Loucy (cell line): ENCODE measurements around the gene TBX5.

Experiments
- H2AFZ ChIP-seq: fragments of 200-600 bp; sonication (generic); 2 replicates; pipeline ENCODE4 v1.6.0; 2016; ENCODE audit warnings: antibody characterized with exemption, mild to moderate bottlenecking, low read length, moderate library complexity
- H3F3A ChIP-seq: fragments of 200-600 bp; 2 replicates; pipeline ENCODE4 v1.6.0; 2016; ENCODE audit warnings: antibody characterized with exemption, low read depth, mild to moderate bottlenecking
- H3K27me3 ChIP-seq: fragments of 200-600 bp; sonication (generic); 2 replicates; pipeline ENCODE4 v1.6.1; 2014; ENCODE audit warnings: low read length, mild to moderate bottlenecking; ENCODE audit not compliant: insufficient read depth, poor library complexity, severe bottlenecking
- H3K36me3 ChIP-seq: fragments of 200-600 bp; sonication (generic); 2 replicates; pipeline ENCODE4 v1.6.1; 2016; ENCODE audit warnings: low read length; ENCODE audit not compliant: insufficient read depth
- H3K4me1 ChIP-seq: fragments of 200-600 bp; sonication (generic); 2 replicates; pipeline ENCODE4 v1.5.1; 2014; ENCODE audit warnings: low read length, mild to moderate bottlenecking; ENCODE audit not compliant: insufficient read depth, poor library complexity, severe bottlenecking
- H3K4me2 ChIP-seq: fragments of 200-600 bp; sonication (generic); 2 replicates; pipeline ENCODE4 v1.6.0; 2014; ENCODE audit warnings: antibody characterized with exemption, low read length, low read depth, mild to moderate bottlenecking; ENCODE audit not compliant: poor library complexity, severe bottlenecking
- H3K4me3 ChIP-seq: fragments of 200-600 bp; sonication (generic); 2 replicates; pipeline ENCODE4 v1.5.1; 2014; ENCODE audit warnings: low read length, mild to moderate bottlenecking, mixed read lengths; ENCODE audit not compliant: poor library complexity, severe bottlenecking
- H3K79me2 ChIP-seq: fragments of 200-600 bp; sonication (generic); 2 replicates; pipeline ENCODE4 v1.6.1; 2014; ENCODE audit warnings: low read length; ENCODE audit not compliant: insufficient read depth
- H3K9ac ChIP-seq: fragments of 200-600 bp; sonication (generic); 2 replicates; pipeline ENCODE4 v1.6.0; 2014; ENCODE audit warnings: mild to moderate bottlenecking, low read depth, low read length, moderate library complexity; ENCODE audit not compliant: poor library complexity, severe bottlenecking
- H3K9me2 ChIP-seq: fragments of 200-600 bp; sonication (generic); replicated peaks from 2 replicates; pipeline ENCODE4 v1.6.1; 2016; ENCODE audit warnings: low read depth, low read length, mixed read lengths
- H3K9me3 ChIP-seq: fragments of 200-600 bp; sonication (generic); 2 replicates; pipeline ENCODE4 v1.6.1; 2014; ENCODE audit warnings: mild to moderate bottlenecking, antibody characterized with exemption, low read length, low read depth; ENCODE audit not compliant: insufficient read depth
- H4K20me1 ChIP-seq: fragments of 200-600 bp; sonication (generic); 2 replicates; pipeline ENCODE4 v1.6.0; 2014; ENCODE audit warnings: antibody characterized with exemption, low read length, mild to moderate bottlenecking; ENCODE audit not compliant: insufficient read depth, poor library complexity, severe bottlenecking
- CTCF ChIP-seq: fragments of 200-600 bp; sonication (generic); conservative IDR thresholded peaks from 2 replicates; pipeline ENCODE4 v1.5.1; 2014; ENCODE audit warnings: mild to moderate bottlenecking, antibody characterized with exemption, low read length
- EZH2phosphoT487 ChIP-seq: fragments of 200-600 bp; IDR thresholded peaks from 2 replicates; pipeline ENCODE4 v1.6.1; 2018; ENCODE audit warnings: antibody characterized with exemption, mild to moderate bottlenecking, moderate library complexity, borderline replicate concordance

Gene TBX5

GRCh38 chr12:114400925-114401324 is 5.0 kb downstream of the TBX5 start:
- Histone ChIP-seq H3K9me2 (no peaks in the 10 kb centered on the region), H3K4me1 (no peaks in the 10 kb centered on the region), H3K79me2 (no peaks in the 10 kb centered on the region), H3K9ac (no peak overlapping the region), H3K9me3 (peaks cover 3% of the 10 kb centered on the region; the same call in 1 of the 2 replicates), H4K20me1 (no peaks in the 10 kb centered on the region), H3K27me3 (no peaks in the 10 kb centered on the region), H3K4me2 (no peak overlapping the region), H3K36me3 (no peaks in the 10 kb centered on the region), H3F3A (no peaks in the 10 kb centered on the region), H3K4me3 (no peak overlapping the region), H2AFZ (no peak overlapping the region)
- no peak for TF ChIP-seq CTCF
- TF ChIP-seq EZH2phosphoT487 = no peak

GRCh38 chr12:114400361-114400811 is 5.6 kb downstream of the TBX5 start:
- H3K9me2 ChIP-seq = no peaks in the 10 kb centered on the region
- H4K20me1 ChIP-seq = no peaks in the 10 kb centered on the region
- no peaks in the 10 kb centered on the region for H3K36me3 ChIP-seq
- no peak overlapping the region for H3K4me3 ChIP-seq
- H3K79me2 ChIP-seq = no peaks in the 10 kb centered on the region
- H3K4me2 ChIP-seq = no peak overlapping the region
- no peak overlapping the region for H3K9ac ChIP-seq
- H2AFZ ChIP-seq = no peak overlapping the region
- TF ChIP-seq EZH2phosphoT487 (no peak), CTCF (no peak)
- H3K9me3 ChIP-seq = peaks cover 3% of the 10 kb centered on the region; the same call in 1 of the 2 replicates
- no peaks in the 10 kb centered on the region for H3F3A ChIP-seq
- no peaks in the 10 kb centered on the region for H3K27me3 ChIP-seq
- H3K4me1 ChIP-seq = no peaks in the 10 kb centered on the region

GRCh38 chr12:114399664-114400211 is 6.2 kb downstream of the TBX5 start:
- peaks cover 3% of the 10 kb centered on the region; the same call in 1 of the 2 replicates for H3K9me3 ChIP-seq
- H3K4me1 ChIP-seq = no peaks in the 10 kb centered on the region
- H3K79me2 ChIP-seq = no peaks in the 10 kb centered on the region
- no peaks in the 10 kb centered on the region for H4K20me1 ChIP-seq
- no peaks in the 10 kb centered on the region for H3F3A ChIP-seq
- no peaks in the 10 kb centered on the region for H3K27me3 ChIP-seq
- H3K4me3 ChIP-seq = no peak overlapping the region
- no peaks in the 10 kb centered on the region for H3K36me3 ChIP-seq
- no peaks in the 10 kb centered on the region for H3K9me2 ChIP-seq
- H2AFZ ChIP-seq = no peak overlapping the region
- H3K4me2 ChIP-seq = no peak overlapping the region
- H3K9ac ChIP-seq = no peak overlapping the region
- TF ChIP-seq CTCF = no peak
- no peak for TF ChIP-seq EZH2phosphoT487
